ENCODE data around the gene VSIG10. TPM values are rescaled to one million over a fixed set of nuclear protein-coding genes. Genes with fewer than 3 reads are reported as not detected.

Gene VSIG10
- total and polyA plus RNA-seq, 2 of the 13 experiments (the other 11 are each of a cell fraction or from before 2014, with no cell fraction given), result 25.6 to 42.5 TPM

DNA sequence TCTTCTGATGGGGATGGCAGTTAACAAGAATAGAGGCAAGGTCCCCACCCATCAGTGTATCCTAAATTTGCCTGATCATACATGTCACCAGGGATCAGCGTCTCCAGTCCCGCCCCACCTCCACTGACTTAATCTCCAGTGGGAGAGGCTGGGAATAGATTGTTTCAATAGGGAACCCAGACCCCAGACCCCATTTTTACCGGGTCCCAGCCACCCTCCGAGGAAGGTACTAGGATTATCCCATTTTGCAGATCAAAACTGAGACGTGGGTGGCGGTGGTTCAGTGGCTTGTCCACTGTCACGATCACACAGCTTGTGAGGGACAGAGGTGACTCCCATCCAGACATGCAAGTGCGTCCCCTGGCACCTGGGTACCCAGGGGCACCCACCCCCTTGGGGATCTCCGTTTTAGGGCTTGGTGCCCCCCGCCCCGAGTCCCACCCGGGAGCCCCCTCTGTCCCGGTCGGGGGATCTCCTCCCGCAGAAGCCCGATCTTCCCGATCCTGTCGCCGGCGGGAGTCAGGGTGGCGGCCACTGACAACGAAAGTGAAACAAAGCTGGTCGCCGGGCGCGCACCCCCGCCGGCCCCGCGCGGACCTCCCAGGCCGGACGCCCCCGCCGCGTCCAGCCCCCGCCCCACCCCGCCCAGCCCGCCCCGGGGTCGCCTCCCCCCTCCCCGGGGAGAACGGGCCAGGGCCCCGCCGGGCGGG lies 43.4 kb downstream of the VSIG10 start (continued):
- TF ChIP-seq ZBTB38 (CRISPR knock-in tag; IDR thresholded peaks at IDR 0.05), result no peak
- TF ChIP-seq HNF4G (IDR thresholded peaks at IDR 0.05; ENCODE audit: borderline replicate concordance, low read depth, low read length), result no peak
- no peak for TF ChIP-seq HNF4G (CRISPR knock-in tag; IDR thresholded peaks at IDR 0.05; ENCODE audit: borderline replicate concordance, low read depth)
- TF ChIP-seq ZNF329 (CRISPR knock-in tag; IDR thresholded peaks at IDR 0.05; ENCODE audit: low read depth), result no peak
- no peak for TF ChIP-seq EP300 (IDR thresholded peaks at IDR 0.05; ENCODE audit: low read depth in 2 of 2, low read length in 2 of 2)
- no peak for TF ChIP-seq EP300 (CRISPR knock-in tag; IDR thresholded peaks at IDR 0.05; ENCODE audit: borderline replicate concordance)

DNA sequence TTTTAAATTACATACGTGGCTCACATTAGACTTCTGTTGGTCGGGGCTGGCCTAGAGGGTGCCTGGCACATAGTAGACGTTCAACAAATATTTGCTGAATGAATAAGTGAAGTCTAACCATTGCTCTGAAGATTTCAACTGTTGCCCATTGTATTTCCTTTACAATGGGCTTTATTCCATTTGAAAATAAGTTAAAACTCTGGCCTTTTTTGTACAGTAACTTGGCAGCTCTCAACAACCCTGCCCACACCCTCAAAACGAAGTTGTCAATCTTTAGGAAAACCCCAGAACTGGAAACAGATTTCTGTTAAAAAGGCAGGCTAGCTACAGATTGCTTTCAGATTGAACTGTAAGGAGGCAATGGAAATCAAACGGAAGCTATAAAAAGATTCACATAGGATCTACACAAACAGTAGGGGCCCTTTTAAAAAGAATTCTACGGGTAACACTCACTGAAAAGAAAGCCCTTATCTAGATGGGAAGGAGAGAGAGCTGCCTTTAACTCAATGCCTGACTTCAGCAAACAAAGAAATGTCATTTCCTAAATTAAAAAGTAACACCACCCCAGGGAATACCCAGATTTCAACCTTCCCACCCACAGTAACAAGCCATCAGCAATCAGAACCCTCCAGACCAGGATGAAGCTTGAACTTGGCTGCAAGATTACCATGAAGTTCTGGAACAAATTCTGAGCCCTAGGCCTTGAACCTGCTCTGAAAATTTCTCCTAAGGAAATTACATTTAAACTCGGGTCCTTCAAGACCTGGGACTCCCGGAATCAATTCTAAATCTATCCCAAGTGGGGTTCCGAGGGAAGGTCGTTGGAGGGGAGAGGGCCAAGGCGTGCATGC lies 44.2 kb downstream of the VSIG10 start:
- H3K4me2 ChIP-seq (ENCODE audit: low read depth, low read length), result peak overlapping the region; percentile 96
- no peaks in the 10 kb centered on the region for H4K20me1 ChIP-seq (ENCODE audit: insufficient read depth, low read length)
- peaks cover 18% of the 10 kb centered on the region for H3K79me2 ChIP-seq (ENCODE audit: insufficient read depth, low read length)
- peak; percentile 44 for DNase-seq (ENCODE audit: low spot score)
- TSS peak; percentile 55 for BruUV-seq (replicated peaks)
- ChIA-PET CTCF (ENCODE audit: low intra/inter-chr PET ratio, low total read pairs) (no interaction called here), POLR2A (interaction anchor here (2.0 kb wide), 1 partner anchor 44 kb away, joined by 7 read pairs; the partner anchor contains the start of gene VSIG10)
- peak overlapping the region; percentile 78 for H3K9ac ChIP-seq (ENCODE audit: insufficient read depth, low read depth, low read length)
- 5% methylated on average over 11 of the region's 11 CpGs for WGBS (ENCODE audit: low lambda C conversion rate)
- intact Hi-C loops (cut with micrococcal nuclease; ENCODE audit: unreplicated experiment) (no loop called here), in situ Hi-C loops (cut with HindIII; ENCODE audit: extremely low pct_ligation_motif_present, low pct_unique_long_range_greater_than_20kb) (no loop called here)
- H2AFZ ChIP-seq (ENCODE audit: low read length), result no peak overlapping the region
- peak overlapping the region; percentile 73 for H3K27ac ChIP-seq (ENCODE audit: extremely low read length, insufficient read depth, low read length)
- no peaks in the 10 kb centered on the region for H3K36me3 ChIP-seq (replicated peaks in 1 of 2; ENCODE audit: control insufficient read depth in 1 of 2, insufficient read depth in 2 of 2, low read length in 2 of 2)
- no peak for ATAC-seq
- H3K27me3 ChIP-seq (ENCODE audit: control insufficient read depth in 1 of 2, insufficient read depth in 2 of 2, low read length in 2 of 2), result no peaks in the 10 kb centered on the region; a peak in 1 of 5 replicates
- H3K9me3 ChIP-seq (ENCODE audit: low read length), result no peaks in the 10 kb centered on the region
- no peak for FAIRE-seq
- peaks cover 72% of the 10 kb centered on the region for H3K4me1 ChIP-seq (ENCODE audit: insufficient read depth, low read length)
- H3K4me3 ChIP-seq (replicated peaks in 1 of 3; ENCODE audit: insufficient read depth in 1 of 3, low read depth in 2 of 3, low read length in 3 of 3), result peak overlapping the region; percentile 69 to 92 (median 86)
- TF ChIP-seq SOX13 (IDR thresholded peaks at IDR 0.05) (no peak), SOX13 (CRISPR knock-in tag; conservative IDR thresholded peaks at IDR 0.05 in 1 of 2, IDR thresholded peaks at IDR 0.05 in 1 of 2) (peak in 1 of 2 experiments; percentile 76; a peak in 2 of 4 replicates), SAP130 (CRISPR knock-in tag; IDR thresholded peaks at IDR 0.05; ENCODE audit: low read depth) (peak; percentile 16; the same call in 1 of the 2 replicates), POLR2G (IDR thresholded peaks at IDR 0.05; ENCODE audit: low read depth, low read length) (peak; percentile 42; the same call in 1 of the 2 replicates), ZNF24 (IDR thresholded peaks at IDR 0.05) (0 out of 2 replicates have a peak, but pooled peaks have one; percentile 57), PHF21A (CRISPR knock-in tag; IDR thresholded peaks at IDR 0.05) (0 out of 2 replicates have a peak, but pooled peaks have one; percentile 11), SPEN (CRISPR knock-in tag; IDR thresholded peaks at IDR 0.05; ENCODE audit: low read depth) (no peak), ZNF3 (CRISPR knock-in tag; IDR thresholded peaks at IDR 0.05) (peak; percentile 97), RCOR2 (CRISPR knock-in tag; IDR thresholded peaks at IDR 0.05) (0 out of 2 replicates have a peak, but pooled peaks have one; percentile 37), HDAC1 (CRISPR knock-in tag; IDR thresholded peaks at IDR 0.05) (0 out of 2 replicates have a peak, but pooled peaks have one; percentile 14), ZNF572 (CRISPR knock-in tag; IDR thresholded peaks at IDR 0.05) (no peak), SOX5 (CRISPR knock-in tag; IDR thresholded peaks at IDR 0.05; ENCODE audit: borderline replicate concordance) (peak; percentile 55; the same call in 1 of the 2 replicates)
- TF ChIP-seq, protein P1, sequence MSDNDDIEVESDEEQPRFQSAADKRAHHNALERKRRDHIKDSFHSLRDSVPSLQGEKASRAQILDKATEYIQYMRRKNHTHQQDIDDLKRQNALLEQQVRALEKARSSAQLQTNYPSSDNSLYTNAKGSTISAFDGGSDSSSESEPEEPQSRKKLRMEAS (IDR thresholded peaks at IDR 0.05), result no peak
- TF ChIP-seq, protein P2, sequence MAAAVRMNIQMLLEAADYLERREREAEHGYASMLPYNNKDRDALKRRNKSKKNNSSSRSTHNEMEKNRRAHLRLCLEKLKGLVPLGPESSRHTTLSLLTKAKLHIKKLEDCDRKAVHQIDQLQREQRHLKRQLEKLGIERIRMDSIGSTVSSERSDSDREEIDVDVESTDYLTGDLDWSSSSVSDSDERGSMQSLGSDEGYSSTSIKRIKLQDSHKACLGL (CRISPR knock-in tag; IDR thresholded peaks at IDR 0.05), result no peak
- TF ChIP-seq, protein P3, sequence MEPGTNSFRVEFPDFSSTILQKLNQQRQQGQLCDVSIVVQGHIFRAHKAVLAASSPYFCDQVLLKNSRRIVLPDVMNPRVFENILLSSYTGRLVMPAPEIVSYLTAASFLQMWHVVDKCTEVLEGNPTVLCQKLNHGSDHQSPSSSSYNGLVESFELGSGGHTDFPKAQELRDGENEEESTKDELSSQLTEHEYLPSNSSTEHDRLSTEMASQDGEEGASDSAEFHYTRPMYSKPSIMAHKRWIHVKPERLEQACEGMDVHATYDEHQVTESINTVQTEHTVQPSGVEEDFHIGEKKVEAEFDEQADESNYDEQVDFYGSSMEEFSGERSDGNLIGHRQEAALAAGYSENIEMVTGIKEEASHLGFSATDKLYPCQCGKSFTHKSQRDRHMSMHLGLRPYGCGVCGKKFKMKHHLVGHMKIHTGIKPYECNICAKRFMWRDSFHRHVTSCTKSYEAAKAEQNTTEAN (CRISPR knock-in tag; conservative IDR thresholded peaks at IDR 0.05), result no peak
